Measurements from ENCODE around the gene WNT4.

- TF ChIP-seq, protein P1, sequence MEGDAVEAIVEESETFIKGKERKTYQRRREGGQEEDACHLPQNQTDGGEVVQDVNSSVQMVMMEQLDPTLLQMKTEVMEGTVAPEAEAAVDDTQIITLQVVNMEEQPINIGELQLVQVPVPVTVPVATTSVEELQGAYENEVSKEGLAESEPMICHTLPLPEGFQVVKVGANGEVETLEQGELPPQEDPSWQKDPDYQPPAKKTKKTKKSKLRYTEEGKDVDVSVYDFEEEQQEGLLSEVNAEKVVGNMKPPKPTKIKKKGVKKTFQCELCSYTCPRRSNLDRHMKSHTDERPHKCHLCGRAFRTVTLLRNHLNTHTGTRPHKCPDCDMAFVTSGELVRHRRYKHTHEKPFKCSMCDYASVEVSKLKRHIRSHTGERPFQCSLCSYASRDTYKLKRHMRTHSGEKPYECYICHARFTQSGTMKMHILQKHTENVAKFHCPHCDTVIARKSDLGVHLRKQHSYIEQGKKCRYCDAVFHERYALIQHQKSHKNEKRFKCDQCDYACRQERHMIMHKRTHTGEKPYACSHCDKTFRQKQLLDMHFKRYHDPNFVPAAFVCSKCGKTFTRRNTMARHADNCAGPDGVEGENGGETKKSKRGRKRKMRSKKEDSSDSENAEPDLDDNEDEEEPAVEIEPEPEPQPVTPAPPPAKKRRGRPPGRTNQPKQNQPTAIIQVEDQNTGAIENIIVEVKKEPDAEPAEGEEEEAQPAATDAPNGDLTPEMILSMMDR (IDR thresholded peaks at IDR 0.05) = no peak
- no peak for TF ChIP-seq EZH2 (IDR thresholded peaks at IDR 0.05)
These were observed 15.8 kb upstream of the WNT4 start for GRCh38 chr1:22158654-22159053.

All from neural progenitor cell (in vitro differentiated cells).